T-helper 1 cell (primary cell): Measurements from ENCODE around the gene IGF2BP2.
"Not testable (repeated sequence)": the region's sequence is repeated elsewhere in the genome, so short reads cannot be mapped to it uniquely, and the experiment has no call there.

ENCODE experiments used
- DNase-seq, 5 donors: peaks; one replicate each; pipeline ENCODE4 v3.0.0-alpha.2; 2012 to 2020

Gene IGF2BP2

DNA sequence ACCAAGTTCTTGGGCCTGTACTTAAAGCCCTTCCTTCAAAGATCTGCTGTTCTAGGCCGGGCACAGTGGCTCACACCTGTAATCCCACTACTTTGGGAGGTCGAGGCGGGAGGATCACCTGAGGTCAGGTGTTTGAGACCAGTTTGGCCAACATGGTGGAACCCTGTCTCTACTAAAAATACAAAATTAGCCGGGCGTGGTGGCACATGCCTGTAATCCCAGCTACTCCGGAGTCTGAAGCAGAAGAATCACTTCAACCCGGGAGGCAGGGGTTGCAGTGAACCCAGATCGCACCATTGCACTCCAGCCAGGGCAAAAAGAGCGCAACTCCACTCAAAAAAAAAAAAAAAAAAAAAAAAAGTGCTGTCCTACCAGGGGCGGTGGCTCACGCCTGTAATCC is 186.2 kb downstream of the IGF2BP2 start:
- not testable (repeated sequence) for DNase-seq

DNA sequence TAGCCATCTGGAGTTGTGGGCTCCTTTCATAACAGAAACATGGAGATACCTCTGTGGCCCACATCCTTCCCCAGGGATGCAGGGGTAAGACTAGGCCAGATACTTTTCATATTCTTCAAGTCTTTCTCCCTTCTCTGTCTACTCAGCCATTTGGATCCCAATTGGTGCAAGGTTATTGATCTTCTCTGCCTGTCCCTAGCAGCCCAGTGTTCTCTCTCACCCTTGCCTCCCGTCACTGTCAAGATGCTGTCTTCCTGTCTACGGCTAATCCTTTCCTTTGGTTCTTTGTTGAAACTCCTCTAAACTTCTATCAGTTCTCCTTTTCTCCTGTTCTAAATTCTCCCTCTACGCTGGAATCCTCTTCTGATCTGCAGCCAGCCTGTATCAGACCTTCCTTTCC is 187.5 kb downstream of the IGF2BP2 start:
- DNase-seq: no peak

DNA sequence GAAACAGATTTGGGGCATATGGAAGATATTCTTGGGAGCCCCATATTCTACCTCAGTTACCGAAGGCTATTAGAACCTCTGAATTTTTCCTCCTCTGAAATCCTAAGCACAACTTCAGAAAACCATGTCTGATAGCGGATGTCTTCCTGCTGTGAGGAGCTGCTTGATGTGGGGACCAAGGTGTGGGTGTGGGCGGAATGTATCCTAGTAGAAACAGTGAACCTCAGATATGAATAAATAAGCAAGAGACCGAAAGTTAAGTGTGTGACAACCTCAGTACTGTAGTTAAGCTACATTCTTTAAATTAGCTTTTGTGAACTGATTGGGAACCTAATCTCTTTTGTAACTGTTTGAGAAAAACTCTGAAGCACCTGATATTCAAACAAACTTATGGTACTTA is 191.8 kb downstream of the IGF2BP2 start:
- DNase-seq: no peak

DNA sequence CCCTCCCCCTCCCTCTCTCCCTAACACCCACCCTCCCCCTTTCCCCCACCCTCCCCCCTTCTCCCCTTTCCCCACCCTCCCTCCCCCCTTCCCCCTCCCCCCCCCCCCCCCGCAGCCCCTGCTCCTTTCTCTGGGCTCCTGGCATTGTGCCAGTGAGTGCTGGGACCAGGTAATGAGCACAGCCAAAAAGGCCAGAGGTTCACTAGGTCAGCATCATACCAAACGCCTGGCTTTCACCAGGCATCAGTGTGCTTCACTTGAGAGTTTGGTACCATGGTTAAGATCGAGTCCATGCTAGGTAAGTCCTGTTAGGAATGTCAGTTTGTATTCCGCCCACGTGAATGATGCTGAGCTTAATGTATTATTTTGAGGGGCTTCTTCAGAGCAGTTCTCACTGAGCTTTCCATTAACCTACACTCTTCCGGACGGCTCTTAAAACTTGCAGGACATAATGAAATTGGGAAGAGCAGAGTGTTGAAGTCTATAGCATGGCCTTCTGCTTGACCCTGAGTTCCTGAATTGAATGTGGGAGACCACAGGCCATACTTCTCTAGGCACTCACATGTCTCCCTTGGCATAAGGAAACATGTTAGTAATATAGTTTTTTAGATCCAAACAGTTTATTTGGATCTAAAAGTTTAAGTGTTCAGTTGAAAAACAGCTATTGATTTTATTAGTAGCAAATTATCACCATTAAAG is 193.2 kb downstream of the IGF2BP2 start:
- no peak for DNase-seq

DNA sequence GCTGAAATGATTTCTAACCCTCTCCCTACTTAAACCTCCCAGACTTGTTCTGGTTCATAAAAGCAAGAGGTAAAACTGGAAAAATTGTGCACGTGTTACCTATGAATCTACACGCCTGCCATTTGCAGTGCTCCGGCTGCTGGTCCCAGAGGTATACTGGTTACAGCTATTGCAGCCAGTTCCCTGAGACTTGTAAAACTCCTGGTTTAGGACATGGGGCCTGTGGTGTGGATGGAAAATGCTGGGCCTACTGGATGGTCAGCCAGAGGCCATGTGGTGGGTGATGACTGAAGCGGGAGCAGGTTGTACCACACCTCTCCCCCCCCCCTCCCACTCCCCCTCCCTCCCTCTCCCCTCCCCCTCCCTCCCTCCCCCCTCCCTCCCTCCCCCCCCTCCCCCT is 193.7 kb downstream of the IGF2BP2 start:
- DNase-seq: no peak

DNA sequence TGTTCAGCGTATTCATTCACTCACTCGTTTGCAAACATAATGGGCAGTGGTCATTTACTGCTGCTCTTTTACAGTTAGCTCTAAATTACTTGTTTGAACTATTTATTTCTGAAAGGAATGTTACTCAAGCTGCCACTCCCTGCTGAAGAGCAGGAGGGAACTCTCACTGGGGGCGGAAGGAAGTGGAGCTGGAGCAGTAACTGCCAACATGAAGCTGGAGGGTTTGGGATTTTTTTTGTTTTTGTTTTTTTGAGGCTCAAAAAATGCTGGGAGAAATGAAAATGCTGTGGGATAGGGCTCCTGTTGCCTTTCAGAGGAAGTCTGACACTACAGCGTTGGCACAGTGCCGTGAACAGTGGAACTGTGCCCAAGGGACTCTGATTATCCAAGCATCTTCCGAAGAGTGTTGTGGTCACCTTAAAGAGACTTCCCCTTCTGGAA is 194.6 kb downstream of the IGF2BP2 start:
- DNase-seq: no peak

DNA sequence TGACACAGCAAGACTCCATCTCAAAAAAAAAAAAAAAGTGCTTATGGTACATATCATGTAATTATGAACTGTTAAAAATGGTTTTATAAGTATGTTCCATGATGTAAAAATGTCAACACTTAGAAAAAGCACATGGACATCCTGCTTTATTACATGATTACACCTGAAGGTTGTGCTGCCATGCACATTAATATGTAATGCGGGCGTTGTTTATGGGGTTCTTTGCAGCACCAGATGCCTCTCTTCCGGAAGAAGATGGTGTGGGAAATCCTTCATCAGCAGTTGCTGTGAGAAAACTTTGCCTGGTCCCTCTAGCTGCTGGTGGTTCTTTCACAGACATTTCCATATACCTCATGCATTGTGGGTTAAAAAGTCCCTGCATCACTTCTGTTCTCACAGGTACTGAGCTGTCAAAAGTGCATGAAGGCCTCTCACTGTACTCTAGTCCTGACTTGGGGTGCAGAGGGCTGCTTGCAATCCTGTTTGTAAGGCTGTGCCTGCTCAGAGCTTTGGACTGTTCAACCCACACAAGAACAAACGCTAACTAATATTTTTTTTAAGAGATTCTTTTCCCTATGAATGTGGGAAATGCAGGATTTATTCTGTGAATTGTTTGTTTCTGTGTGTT is 195.2 kb downstream of the IGF2BP2 start:
- no peak for DNase-seq

DNA sequence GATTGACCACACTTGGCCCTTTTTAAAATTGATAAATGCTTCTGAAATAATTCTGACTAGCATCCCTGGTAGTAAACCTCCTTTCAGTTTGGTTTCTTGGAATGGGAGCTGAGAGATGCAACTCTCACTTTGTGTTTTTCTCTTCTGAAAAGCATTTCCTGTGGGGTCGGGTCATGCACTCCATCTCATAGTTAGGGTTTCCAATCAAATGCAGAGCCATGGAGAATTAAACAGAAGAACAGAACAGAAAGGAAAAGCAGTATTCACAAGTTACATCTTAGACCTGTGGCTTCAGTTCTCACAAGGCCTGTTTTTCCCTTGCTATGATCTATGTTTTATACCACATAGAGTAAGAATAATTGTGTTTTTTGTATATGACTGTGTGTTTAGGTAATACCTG is 199.1 kb downstream of the IGF2BP2 start:
- peak in 1 of 5 donors; percentile 48 for DNase-seq

DNA sequence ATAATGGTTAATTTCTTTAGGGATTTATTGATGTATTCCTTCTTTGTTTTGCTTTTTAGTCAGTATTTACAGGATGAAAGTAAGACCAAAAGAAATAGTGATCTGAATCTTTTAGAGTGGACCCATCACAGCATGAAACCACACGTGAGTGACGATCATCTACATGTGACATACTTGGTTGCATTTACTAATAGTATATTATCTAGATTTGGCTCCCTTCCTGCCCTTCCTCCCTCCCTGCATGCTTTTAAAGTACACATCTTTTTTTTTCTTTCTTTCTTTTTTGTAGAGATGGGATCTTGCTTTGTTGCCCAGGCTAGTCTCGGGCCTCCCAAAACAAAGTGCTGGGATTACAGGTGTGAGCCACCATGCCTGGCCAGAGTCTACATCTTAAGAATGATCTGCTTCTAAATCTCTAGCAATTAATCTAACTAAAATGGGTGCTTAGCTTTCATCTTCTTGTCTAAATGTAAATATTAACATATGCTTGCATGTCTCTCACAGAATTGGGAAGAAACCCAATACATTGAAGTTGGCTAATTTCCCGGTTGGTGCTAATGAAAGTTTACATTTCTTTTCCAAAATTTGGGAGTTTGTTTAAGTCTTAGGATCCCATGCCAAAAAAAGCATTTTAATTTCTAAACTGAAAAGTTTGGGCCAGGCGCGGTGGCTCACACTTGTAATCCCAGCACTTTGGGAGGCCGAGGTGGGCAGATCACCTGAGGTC is 200.7 kb downstream of the IGF2BP2 start:
- DNase-seq: no peak

DNA sequence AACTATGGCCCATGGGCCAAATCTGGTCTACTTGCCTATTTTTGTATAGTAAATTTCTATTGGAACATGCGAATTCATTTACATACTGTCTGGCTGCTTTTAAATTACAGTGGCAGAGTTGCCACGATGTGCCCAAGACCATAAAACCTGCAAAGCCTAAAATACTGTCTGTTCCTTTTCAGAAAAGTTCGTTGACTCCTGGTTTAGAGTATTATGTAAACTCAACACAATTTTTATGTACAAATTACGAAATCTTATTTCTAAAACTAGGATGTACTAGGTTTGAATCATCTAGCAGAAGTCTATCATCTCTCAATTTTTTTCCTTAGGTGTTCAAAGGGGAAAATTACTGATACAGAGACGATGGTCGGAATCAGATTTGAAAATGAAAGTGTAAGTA is 211.8 kb downstream of the IGF2BP2 start:
- DNase-seq: no peak

DNA sequence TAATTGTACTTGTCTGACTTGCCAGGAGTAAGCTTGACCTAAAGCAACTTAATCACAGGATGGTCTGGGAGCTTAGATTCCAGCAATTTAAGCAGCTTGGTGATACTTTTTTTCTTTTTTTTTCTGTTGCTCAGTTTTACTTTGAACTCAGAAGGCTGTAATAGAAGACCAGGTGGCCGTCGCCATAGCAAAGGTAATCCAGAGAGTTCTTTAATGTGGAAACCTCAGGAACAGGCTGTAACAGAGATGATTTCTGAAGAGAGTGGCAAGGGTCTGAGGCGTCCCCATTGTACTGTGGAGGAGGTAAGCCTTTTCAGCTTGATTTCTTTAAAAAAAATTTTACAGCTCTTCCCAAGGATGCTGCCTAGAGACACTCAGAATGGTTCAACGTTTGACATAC is 218.6 kb downstream of the IGF2BP2 start:
- DNase-seq: no peak

DNA sequence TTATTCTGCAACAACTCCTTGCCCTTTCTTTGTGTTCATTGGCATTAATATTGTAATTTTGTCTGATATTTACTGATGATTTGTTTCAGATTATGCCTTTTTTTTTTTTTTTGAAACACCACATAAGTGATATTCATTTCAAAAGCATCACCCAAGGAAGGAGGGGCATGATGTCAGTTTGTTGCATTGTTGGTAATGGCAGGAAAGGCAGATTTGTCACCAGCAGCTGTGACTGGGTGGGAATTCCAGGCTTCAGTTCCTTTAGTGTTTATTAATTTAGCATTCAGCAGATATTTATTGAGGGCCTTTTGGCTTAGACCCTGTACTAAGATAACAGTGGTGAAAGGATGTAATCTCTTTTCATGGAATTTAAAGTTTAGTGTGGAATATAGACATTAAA is 219.3 kb downstream of the IGF2BP2 start:
- no peak for DNase-seq

DNA sequence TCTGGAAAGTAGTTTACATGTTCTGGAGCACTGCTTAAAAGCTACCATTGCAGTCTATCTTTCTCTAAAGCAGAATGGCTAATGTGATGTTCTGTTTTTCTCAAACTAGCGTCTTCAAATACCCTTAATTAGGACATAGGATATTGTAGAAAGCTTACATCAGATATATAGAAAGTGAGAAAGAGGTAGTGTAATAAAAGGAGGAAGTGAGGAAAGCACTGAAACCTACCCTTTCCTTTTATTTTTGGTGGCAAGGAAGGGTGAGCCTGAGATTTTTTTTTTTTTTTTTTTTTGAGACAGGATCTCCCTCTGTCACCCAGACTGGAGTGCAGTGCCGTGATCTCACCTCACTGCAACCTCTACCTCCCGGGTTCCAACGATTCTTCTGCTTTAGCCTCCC is 229.3 kb downstream of the IGF2BP2 start:
- peak in 1 of 5 donors; percentile 5 for DNase-seq

DNA sequence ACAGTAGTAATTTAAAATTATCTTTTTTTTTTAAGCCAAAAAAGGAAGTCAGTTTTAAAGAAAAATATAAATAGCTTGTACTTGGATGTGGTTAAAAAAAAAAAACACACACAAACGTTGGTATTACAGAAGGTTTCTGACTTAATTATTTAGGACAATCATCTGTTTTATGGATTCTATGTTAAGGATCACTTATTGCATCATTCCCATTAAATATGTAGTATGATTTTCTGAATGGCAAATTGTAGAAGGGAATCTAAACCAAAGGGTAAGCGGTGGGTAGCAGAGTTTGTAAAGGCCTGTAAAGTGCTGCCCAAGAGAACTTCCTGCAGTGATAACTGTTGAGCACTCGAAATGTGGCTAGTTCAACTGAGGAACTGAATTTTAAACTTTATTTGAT is 230.8 kb downstream of the IGF2BP2 start:
- no peak for DNase-seq
